WTC11 (cell line): ENCODE measurements around the gene ROBO2.

Source experiments
- ELF4 ChIP-seq: sonication (generic); formaldehyde crosslinking; IDR thresholded peaks from 2 replicates; pipeline ENCODE4 v1.8.1; 2022; ENCODE audit warnings: low read depth, mild to moderate bottlenecking, moderate library complexity, missing genetic modification reagents
- EMX1 ChIP-seq: fragments of 250-450 bp; sonication (Bioruptor Pico); IDR thresholded peaks from 2 replicates; pipeline ENCODE4 v1.8.0; 2021; ENCODE audit warnings: mild to moderate bottlenecking
- IRF2 ChIP-seq: sonication (generic); formaldehyde crosslinking; IDR thresholded peaks from 2 replicates; pipeline ENCODE4 v1.8.0; 2022; ENCODE audit warnings: low read depth, missing genetic modification reagents, borderline replicate concordance
- MLX ChIP-seq: sonication (generic); formaldehyde crosslinking; IDR thresholded peaks from 2 replicates; pipeline ENCODE4 v1.8.1; 2023; ENCODE audit warnings: mild to moderate bottlenecking, missing genetic modification reagents, moderate library complexity
- NR1H2 ChIP-seq: sonication (generic); formaldehyde crosslinking; IDR thresholded peaks from 2 replicates; pipeline ENCODE4 v1.9.0; 2021; ENCODE audit warnings: mild to moderate bottlenecking, moderate library complexity, missing genetic modification reagents
- SP1 ChIP-seq: sonication (generic); formaldehyde crosslinking; conservative IDR thresholded peaks from 2 replicates; pipeline ENCODE4 v1.8.1; 2022; ENCODE audit warnings: missing genetic modification reagents
- TP53 ChIP-seq: sonication (generic); formaldehyde crosslinking; IDR thresholded peaks from 2 replicates; pipeline ENCODE4 v1.8.1; 2023; ENCODE audit warnings: mild to moderate bottlenecking, missing genetic modification reagents
- ZNF121 ChIP-seq: sonication (generic); formaldehyde crosslinking; IDR thresholded peaks from 2 replicates; pipeline ENCODE4 v1.8.0; 2023; ENCODE audit warnings: missing genetic modification reagents
- ZNF138 ChIP-seq: sonication (generic); formaldehyde crosslinking; conservative IDR thresholded peaks from 2 replicates; pipeline ENCODE4 v1.8.1; 2022; ENCODE audit warnings: mild to moderate bottlenecking, moderate library complexity, missing genetic modification reagents
- TF ChIP-seq, protein P1 (sequence below): fragments of 200-600 bp; IDR thresholded peaks from 2 replicates; pipeline ENCODE4 v1.8.0; 2022; ENCODE audit warnings: antibody characterized with exemption
- TF ChIP-seq, protein P2 (sequence below): sonication (generic); formaldehyde crosslinking; IDR thresholded peaks from 2 replicates; pipeline ENCODE4 v1.8.0; 2022; ENCODE audit warnings: mild to moderate bottlenecking, missing genetic modification reagents

- TF ChIP-seq, protein P1, sequence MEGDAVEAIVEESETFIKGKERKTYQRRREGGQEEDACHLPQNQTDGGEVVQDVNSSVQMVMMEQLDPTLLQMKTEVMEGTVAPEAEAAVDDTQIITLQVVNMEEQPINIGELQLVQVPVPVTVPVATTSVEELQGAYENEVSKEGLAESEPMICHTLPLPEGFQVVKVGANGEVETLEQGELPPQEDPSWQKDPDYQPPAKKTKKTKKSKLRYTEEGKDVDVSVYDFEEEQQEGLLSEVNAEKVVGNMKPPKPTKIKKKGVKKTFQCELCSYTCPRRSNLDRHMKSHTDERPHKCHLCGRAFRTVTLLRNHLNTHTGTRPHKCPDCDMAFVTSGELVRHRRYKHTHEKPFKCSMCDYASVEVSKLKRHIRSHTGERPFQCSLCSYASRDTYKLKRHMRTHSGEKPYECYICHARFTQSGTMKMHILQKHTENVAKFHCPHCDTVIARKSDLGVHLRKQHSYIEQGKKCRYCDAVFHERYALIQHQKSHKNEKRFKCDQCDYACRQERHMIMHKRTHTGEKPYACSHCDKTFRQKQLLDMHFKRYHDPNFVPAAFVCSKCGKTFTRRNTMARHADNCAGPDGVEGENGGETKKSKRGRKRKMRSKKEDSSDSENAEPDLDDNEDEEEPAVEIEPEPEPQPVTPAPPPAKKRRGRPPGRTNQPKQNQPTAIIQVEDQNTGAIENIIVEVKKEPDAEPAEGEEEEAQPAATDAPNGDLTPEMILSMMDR, result no peak
- TF ChIP-seq SP1 (CRISPR knock-in tag), result no peak
- TF ChIP-seq ZNF138 (CRISPR knock-in tag), result no peak
- no peak for TF ChIP-seq ELF4 (CRISPR knock-in tag)
- TF ChIP-seq NR1H2 (CRISPR knock-in tag), result no peak
- no peak for TF ChIP-seq ZNF121 (CRISPR knock-in tag)
- TF ChIP-seq TP53, result no peak
- TF ChIP-seq, protein P2, sequence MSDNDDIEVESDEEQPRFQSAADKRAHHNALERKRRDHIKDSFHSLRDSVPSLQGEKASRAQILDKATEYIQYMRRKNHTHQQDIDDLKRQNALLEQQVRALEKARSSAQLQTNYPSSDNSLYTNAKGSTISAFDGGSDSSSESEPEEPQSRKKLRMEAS (CRISPR knock-in tag), result no peak
- no peak for TF ChIP-seq EMX1 (CRISPR knock-in tag)
- no peak for TF ChIP-seq MLX (CRISPR knock-in tag)
- no peak for TF ChIP-seq IRF2 (CRISPR knock-in tag)
Observed at GRCh38 chr3:77281721-77282120, 241.8 kb downstream of the ROBO2 start.
